ACHN (cell line): ENCODE data around the gene PSEN1.
A peak's percentile ranks its signal among the peaks of the same experiment; 100 is the strongest.

Experiments
- DNase-seq: peaks from one replicate; pipeline ENCODE4 v3.0.0-alpha.2; 2015
- in situ Hi-C: cut with HindIII; loops from 2 replicates; pipeline ENCODE4 v1.10.0; 2017; ENCODE audit warnings: low sequenced_read_pairs, low pct_ligation_motif_present, low pct_unique_long_range_greater_than_20kb

Gene PSEN1

DNA sequence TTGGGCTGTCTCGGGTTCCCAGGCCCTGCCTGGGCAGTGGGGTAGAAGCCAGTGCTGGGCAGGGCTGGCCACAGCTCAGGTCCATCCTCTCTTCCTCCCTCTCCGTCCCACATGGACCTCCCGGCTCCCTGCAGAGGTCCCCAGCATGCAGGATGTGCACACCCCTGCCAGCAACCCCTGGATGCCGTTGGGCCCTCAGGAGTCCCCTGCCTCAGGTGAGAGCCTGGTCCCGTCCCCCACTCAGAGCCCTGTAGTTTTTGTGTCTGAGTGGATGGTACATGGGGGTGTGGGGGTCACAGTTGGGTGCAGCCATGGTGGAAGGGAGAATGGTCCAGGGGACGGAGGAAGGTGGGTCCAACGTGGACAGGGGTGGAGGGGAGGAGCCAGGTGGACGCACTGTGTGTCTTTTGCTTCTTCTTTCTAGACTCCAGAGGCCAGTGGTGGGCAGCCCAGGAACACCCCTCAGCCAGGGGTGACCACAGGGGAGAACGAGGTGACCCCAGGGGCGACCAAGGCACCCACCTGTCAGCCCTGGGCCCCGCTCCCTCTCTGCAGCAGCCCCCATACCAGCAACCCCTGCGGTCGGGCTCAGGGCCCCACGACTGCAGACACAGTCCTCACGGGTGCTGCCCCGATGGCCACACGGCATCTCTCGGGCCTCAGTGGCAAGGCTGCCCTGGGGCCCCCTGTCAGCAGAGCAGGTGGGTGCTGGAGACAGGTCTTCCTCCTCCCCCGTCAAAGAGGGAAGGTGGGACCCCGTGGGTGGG lies 122.7 kb downstream of the PSEN1 start:
- DNase-seq: no peak
- in situ Hi-C loops: no loop called here

DNA sequence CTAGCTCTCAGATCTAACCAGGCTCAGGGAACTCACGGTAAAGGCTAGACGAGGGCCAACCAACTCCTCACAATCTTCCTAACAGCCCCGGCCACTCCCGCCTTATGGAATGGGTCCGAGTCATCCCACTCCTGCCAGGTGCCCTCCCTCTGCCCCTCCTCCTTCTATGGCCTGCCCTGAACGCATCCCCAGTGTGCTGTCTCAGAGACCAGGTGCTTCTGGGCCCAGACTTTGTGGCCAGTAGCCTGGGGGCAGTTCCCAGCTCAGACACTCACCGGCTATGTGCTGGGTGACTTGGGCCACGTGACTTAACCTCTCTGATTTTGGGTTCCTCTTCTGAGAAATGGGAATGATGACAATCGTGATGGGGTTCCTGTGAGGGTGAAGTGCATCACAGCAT lies 123.5 kb downstream of the PSEN1 start:
- in situ Hi-C loops: no loop called here

DNA sequence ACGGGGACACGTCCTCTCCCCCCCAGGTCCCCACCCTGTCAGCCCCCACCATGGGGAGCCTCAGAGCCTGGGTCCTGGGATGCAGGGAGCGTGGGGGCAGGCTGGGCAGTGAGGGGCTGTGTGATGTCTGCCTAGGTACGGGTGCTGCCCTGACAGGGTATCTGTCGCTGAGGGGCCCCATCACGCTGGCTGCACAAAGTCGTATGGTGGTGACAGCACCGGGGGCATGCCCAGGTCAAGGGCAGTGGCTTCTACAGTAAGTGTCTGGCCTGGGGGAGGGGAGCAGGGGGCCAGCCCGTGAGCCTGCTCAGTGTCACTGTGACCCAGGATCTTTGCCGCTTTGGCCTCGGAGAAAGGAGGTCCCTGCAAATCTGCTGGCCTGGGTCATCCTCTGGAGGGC lies 124.3 kb downstream of the PSEN1 start:
- in situ Hi-C loops: no loop called here
- no peak for DNase-seq

More for the DNA sequence above, 123.5 kb downstream of the PSEN1 start:
- no peak for DNase-seq

DNA sequence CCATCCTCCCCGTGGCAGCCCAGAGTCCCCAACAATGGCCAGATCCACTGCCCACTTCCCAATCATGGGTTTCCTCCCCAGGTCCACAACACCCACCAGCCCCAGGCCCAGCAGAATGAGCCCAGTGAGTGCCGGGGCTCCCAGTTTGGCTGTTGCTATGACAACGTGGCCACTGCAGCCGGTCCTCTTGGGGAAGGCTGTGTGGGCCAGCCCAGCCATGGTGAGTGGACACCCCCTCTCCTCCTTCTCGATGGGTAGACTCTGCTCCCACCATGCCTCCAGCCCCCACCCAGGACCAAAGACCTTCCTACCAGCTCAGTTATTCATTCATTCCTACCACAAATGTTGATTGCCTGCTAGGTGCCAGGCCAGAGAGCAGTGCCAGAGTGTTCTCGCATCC lies 124.8 kb downstream of the PSEN1 start:
- in situ Hi-C loops: no loop called here
- DNase-seq: no peak

DNA sequence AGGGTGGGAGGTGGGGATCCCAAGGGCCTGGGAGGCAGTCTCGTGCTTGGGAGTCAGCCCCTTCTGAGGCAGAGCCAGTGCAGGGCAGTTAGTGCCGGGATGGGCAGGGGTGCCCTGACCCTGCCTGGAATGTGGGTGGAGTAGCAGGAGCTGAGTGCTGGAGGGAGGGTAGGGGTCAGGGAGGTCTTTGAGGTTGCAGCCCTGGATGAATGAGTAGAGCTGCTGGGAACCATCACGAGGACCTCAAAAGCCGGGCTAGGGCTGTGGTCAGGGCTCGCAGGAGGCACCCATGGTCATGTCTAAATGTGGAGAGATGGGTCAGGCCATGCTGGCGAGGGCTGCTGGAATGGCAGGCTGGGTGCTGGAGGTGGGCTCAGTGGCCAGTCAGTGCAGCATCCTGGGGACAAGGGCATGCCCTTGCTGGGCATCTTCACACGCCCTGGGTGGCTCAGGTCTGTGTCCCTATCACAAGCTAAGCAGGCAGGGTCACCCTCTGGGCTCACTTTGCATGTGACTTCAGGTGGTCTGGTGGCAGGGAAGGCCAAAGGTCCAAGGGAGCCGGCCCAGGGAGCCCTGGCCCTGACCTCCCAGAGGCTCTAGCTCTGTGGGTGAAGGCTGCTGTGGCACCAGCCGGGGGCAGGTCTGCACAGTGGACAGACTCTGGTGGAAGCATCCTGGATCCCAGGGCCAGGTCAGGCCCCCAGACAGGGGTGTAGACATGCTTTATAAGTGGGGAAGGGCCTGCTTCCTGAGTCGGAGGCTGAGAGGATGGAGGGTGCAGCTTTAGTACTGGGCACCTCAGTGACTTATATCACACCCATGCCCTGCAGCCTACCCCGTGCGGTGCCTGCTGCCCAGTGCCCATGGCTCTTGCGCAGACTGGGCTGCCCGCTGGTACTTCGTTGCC lies 125.5 kb downstream of the PSEN1 start:
- in situ Hi-C loops: no loop called here
- DNase-seq: no peak

DNA sequence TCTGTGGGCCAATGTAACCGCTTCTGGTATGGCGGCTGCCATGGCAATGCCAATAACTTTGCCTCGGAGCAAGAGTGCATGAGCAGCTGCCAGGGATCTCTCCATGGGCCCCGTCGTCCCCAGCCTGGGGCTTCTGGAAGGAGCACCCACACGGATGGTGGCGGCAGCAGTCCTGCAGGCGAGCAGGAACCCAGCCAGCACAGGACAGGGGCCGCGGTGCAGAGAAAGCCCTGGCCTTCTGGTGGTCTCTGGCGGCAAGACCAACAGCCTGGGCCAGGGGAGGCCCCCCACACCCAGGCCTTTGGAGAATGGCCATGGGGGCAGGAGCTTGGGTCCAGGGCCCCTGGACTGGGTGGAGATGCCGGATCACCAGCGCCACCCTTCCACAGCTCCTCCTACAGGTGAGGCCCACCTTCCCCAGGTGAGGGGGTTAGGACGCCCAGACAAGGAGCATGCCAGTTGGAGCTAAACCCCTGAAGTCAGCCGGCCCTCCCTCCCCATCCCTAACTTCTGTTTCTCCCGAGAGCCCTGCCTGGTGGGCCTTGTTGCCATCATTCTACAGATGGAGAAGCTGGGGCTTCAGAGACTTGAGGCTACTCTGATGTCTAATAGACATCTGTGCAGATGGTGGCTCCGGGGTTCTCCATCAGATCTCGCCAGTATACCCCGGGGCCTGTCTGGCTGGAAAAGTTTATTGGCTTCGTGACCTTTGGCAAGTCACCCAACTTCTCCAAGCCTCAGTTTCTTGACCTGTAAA lies 126.3 kb downstream of the PSEN1 start:
- no peak for DNase-seq

DNA sequence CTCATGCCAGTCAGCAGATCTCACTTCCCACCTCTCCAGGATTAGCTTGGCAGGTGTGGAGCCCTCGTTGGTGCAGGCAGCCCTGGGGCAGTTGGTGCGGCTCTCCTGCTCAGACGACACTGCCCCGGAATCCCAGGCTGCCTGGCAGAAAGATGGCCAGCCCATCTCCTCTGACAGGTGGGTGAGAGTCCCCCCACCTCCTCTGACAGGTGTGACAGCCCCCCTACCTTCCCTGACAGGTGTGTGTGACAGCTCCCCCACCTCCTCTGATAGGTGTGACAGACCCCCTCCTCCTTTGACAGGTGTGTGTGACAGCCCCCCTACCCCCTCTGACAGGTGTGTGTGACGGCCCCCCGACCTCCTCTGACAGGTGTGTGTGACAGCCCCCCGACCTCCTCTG lies 127.3 kb downstream of the PSEN1 start:
- DNase-seq: no peak
- in situ Hi-C loops: no loop called here

More for the DNA sequence above, 126.3 kb downstream of the PSEN1 start:
- in situ Hi-C loops: no loop called here

DNA sequence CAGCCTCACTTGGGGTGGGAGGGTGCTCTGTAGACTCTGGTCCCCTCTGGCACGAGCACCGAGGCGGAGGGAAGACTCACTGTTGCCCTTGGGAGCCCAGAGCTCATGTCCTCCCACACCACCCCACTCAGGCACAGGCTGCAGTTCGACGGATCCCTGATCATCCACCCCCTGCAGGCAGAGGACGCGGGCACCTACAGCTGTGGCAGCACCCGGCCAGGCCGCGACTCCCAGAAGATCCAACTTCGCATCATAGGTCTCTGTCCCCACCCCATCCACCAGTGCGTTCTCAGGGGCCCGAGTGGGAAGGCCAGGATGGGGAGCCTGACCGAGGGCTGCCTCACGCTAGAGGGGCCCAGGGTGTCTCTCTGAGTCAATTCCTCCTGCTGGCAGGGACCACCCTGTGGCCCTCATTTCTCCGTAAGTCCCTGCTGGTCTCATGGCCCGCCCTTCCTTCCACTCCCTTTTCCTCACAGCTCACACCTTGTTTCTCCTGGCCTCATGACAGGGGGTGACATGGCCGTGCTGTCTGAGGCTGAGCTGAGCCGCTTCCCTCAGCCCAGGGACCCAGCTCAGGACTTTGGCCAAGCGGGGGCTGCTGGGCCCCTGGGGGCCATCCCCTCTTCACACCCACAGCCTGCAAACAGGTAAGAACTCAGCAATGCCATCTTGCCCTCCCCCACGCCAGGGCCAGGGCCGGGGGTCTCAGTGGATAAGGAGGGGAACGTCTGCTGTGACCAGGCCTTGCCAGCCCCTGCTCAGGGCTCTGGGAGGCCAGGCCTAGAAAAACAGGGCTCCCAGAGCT lies 128.0 kb downstream of the PSEN1 start:
- no peak for DNase-seq
- in situ Hi-C loops: no loop called here

DNA sequence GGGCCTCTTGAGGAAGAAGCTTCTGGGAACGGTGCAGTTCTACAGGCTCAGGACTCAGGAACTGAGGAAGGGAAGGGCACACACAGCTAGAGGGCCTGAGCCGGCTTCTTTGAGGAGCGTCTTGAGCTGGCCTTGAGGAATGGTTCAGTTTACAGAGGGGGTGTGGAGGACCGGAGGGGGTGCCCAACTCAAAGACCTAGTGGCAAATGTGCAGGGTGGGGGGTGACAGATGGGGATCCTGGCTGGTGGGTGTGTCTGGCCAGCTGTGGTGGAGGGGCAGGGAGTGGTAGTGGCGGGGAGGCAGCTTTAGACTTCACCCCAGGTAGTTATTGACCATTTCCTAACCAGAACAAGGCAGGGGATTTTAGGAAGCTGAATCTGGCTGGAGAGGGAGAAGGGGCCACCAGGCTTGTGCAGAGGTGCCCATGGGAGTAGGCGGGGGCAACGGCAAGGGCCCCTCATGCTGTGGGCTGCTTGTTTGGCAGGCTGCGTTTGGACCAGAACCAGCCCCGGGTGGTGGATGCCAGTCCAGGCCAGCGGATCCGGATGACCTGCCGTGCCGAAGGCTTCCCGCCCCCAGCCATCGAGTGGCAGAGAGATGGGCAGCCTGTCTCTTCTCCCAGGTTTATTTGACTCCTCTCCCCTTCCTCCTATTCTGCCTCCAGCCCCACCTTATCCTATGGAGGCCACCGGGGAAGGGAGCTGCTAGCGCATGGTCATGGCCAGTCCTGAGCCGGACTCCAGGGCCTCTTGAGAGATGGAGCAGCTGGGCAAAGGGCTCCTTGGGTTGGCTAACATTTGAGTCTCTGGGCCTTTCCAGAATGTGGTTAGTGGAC lies 128.8 kb downstream of the PSEN1 start:
- DNase-seq: no peak
- in situ Hi-C loops: no loop called here

DNA sequence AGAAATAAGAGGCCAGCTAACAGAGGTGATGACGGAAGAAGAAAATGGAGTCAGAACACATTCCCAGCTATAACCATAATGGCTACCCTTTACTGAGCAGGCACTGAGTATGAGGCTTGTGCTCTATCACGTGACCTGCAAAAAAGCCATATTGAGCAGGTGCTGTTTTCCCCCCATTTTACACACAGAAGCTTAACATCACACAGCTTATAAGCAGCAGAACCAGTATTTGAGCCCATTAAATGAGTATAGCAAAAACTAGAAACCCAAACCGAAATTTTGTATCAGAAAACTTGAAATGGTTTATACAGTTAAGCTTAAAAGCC lies 129.4 kb downstream of the PSEN1 start:
- DNase-seq: no peak

DNA sequence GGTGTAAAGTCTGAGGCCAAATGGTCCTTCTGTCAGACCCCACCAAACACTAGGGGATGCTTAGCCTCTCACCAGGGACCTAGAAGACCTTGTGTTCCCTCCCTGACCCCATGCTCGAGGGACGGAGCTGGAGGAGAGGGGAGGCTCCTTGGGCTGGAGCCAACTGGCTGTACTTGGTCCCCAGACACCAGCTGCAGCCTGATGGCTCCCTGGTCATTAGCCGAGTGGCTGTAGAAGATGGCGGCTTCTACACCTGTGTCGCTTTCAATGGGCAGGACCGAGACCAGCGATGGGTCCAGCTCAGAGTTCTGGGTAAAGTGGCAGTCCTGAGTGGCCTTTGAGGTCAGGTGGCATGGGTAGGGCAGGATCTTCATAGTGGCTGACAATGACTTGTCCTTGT lies 130.0 kb downstream of the PSEN1 start:
- DNase-seq: no peak
- in situ Hi-C loops: no loop called here

More for the DNA sequence above, 129.4 kb downstream of the PSEN1 start:
- in situ Hi-C loops: no loop called here

DNA sequence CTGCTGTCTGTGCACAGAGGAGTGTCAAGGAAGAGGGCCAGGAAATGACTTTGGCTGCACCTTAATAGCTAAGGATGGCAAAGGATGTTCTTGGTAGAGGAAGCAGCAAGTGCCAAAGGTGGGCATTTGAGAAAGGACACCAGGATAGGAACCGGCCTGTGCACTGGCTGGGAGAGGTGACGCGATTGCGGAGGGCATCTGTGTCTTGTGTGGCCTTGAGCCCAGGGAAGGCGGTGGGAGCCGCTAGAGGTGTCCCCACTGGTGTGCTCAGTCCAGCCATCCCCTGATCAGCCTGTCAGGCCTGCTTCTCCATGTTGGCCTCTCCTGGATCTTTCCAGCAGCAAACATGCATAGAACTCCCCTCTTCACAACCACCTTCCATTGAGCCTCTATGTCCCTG lies 131.2 kb downstream of the PSEN1 start:
- in situ Hi-C loops: no loop called here
- DNase-seq: no peak

DNA sequence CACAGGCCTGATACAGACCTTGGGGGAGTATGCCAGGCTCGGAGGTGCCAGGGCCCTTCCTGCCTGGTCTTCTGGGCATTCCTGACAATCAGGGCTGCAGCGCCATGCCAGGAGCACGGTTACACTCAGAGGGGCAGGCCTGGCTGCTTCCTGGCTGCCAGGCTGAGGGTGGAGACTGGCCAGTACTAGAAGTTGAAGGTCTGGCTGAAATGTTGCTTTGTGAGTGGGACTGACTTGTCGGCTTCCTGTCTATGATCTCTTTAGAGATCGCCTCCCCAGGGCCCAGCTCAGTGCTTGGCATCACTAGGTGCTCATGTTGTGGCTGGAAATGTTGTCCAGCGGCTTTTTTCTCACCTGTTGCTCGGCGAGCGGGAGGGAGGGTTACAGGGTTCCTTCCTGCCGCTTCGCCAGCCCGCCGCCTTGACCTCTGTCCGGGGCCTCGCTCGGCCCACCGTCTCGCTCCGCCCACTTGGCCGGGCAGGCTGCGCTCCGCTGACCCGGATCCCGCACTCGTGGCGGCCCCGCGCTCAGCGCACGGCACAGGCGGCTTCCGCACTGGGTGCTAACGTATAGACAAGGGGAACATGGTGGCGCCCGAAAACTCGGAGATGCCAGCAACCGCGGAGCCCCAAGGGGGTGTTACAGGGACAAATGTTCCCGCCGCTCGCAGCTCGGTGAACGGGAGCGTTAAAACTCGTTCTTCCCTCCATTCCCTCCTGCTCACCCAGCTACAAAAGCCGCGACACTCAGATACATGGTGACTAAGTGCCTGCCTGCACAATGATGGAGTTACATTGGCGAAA lies 133.6 kb downstream of the PSEN1 start:
- peak; percentile 74 for DNase-seq
- in situ Hi-C loops: no loop called here

DNA sequence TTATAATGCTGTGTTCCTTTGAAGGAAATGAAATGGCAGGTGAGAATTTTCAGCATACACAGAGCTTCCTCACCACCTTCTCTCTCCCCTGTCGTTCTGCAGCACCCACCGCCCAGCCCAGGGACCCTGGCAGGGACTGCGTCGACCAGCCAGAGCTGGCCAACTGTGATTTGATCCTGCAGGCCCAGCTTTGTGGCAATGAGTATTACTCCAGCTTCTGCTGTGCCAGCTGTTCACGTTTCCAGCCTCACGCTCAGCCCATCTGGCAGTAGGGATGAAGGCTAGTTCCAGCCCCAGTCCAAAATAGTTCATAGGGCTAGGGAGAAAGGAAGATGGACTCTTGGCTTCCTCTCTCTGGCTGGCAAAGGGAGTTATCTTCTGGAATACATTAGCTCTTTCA lies 136.1 kb downstream of the PSEN1 start:
- no peak for DNase-seq
- in situ Hi-C loops: no loop called here
